Stimulated activated CD4-positive, alpha-beta T cell treated with anti-CD3 and anti-CD28 coated beads, Interleukin-15, amount 100 ng/mL, for 24 hours (primary cell): ENCODE data around the gene CHD5.

Source experiments
- DNase-seq: peaks from one replicate; pipeline ENCODE4 v3.0.0-alpha.2; 2020

CHD5 gene

GRCh38 chr1:6096243-6097116 is 83.6 kb downstream of the CHD5 start:
- no peak for DNase-seq

GRCh38 chr1:6095511-6096242 is 84.4 kb downstream of the CHD5 start:
- DNase-seq, result no peak

- DNase-seq, result no peak
Measured at GRCh38 chr1:6094801-6095505, 85.2 kb downstream of the CHD5 start.

GRCh38 chr1:6094246-6094645 is 85.9 kb downstream of the CHD5 start:
- DNase-seq, result no peak

GRCh38 chr1:6093611-6094010 is 86.5 kb downstream of the CHD5 start:
- no peak for DNase-seq

GRCh38 chr1:6093071-6093470 is 87.0 kb downstream of the CHD5 start:
- no peak for DNase-seq

- no peak for DNase-seq
Measured at GRCh38 chr1:6092211-6092610, 87.9 kb downstream of the CHD5 start.

- no peak for DNase-seq
Measured at GRCh38 chr1:6091823-6092109, 88.4 kb downstream of the CHD5 start.

- DNase-seq, result no peak
Measured at GRCh38 chr1:6090996-6091822, 88.9 kb downstream of the CHD5 start.

- DNase-seq, result no peak
Measured at GRCh38 chr1:6090288-6090687, 89.8 kb downstream of the CHD5 start.

- DNase-seq, result no peak
Measured at GRCh38 chr1:6088956-6089355, 91.2 kb downstream of the CHD5 start.

GRCh38 chr1:6087958-6088357 is 92.2 kb downstream of the CHD5 start:
- DNase-seq, result no peak

- DNase-seq, result no peak
Measured at GRCh38 chr1:6087377-6087772, 92.7 kb downstream of the CHD5 start.

- DNase-seq, result no peak
Measured at GRCh38 chr1:6086762-6087376, 93.3 kb downstream of the CHD5 start.

- DNase-seq, result no peak
Measured at GRCh38 chr1:6086358-6086757, 93.8 kb downstream of the CHD5 start.

- DNase-seq, result no peak
Measured at GRCh38 chr1:6085666-6086065, 94.5 kb downstream of the CHD5 start.

GRCh38 chr1:6084781-6085495 is 95.2 kb downstream of the CHD5 start:
- no peak for DNase-seq

GRCh38 chr1:6083801-6084446 is 96.2 kb downstream of the CHD5 start:
- DNase-seq, result no peak

- DNase-seq, result no peak
Measured at GRCh38 chr1:6083385-6083784, 96.7 kb downstream of the CHD5 start.

- DNase-seq, result no peak
Measured at GRCh38 chr1:6082430-6082971, 97.6 kb downstream of the CHD5 start.

GRCh38 chr1:6081901-6082300 is 98.2 kb downstream of the CHD5 start:
- no peak for DNase-seq
